ENCODE results near the gene TTC7B.

GRCh38 chr14:90569606-90570387 is 246.4 kb downstream of the TTC7B start:
- TF ChIP-seq GATA2 (IDR thresholded peaks at IDR 0.05; ENCODE audit: low read depth, low read length) (no peak), GATA3 (IDR thresholded peaks at IDR 0.05; ENCODE audit: low read depth, low read length) (no peak)
